DMS114 treated with DMSO at 0.1 percent for 48 hours (cell line): ENCODE results near the gene SF3A1.

ENCODE experiments used
- DNase-seq: peaks from one replicate; lab custom pipeline; 2025; ENCODE audit not compliant: unreplicated experiment; lab: John Stamatoyannopoulos, UW

The SF3A1 gene

DNA sequence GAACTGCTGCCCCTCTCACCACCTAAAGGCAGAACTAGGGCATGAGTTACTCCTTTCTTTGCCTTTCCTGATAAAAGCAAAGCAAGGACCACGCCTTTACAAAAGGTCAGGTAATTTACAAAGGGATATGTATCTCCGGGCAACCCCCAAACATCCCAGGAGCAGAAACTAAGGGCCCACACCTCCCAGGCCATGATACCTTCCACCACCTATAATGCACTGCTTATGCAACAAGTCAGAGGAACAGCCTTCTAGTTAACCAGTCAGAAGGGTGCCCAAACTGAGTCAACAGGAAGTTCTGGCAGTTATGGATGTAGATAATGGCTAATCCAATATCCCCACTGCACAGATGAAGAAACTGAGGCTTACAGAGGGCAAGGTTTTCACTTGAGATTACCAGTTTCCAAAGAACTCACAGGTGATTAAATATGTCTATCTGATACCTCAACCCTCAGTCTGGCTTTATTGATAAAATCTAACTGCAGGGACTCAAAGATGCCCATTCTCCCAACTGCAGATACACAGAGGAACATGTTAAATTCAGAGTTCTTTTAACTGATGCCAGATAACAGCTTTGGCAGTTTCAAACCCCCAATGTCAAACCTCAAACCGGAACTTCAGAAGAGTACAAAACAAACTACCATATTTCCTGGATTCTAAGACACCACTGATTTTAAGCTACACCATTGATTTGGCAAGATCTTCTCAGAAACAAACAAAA is 50.6 kb downstream of the SF3A1 start:
- no peak for DNase-seq

- DNase-seq = no peak
Measured at GRCh38 chr22:30305519-30305905, 51.2 kb downstream of the SF3A1 start.

DNA sequence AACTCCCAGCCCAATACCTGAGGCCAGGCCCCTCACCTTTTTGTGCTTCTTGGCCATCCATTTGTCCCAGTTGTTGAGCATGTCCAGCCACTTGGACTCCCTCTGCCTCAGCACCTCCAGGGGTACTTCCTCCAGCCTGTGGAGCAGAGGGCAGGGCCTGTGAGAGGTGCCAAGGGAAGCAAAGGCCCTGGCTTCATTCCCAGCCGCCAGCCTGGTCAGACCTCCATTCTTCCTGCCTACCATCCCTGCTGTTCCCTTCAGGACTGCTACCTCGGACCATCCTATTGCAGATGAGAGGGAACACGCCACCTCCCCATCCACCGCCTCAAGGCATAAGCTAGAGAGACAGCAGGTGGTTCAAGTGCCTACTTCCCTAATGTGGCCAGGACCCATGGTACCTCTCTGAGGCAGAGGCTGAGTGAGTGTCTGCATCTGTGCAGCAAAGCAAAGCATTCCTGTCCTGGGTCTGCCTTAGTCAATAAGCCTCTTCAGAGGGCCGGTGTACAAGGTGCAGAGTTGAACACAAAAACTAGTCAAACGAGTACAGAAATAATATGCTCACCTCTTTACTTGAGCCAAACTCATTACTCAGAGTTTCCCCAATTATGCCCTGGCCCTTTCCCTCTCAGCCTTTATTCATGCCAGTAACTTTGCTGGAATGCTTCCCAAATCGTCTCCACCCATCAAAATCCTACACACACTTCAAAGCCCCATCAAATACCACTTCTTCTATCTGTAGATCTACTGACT is 52.0 kb downstream of the SF3A1 start:
- DNase-seq = no peak

- DNase-seq = no peak
Measured at GRCh38 chr22:30302810-30303138, 53.9 kb downstream of the SF3A1 start.

- DNase-seq = no peak
Measured at GRCh38 chr22:30301995-30302809, 54.5 kb downstream of the SF3A1 start.

GRCh38 chr22:30299322-30299721 is 57.4 kb downstream of the SF3A1 start:
- no peak for DNase-seq

DNA sequence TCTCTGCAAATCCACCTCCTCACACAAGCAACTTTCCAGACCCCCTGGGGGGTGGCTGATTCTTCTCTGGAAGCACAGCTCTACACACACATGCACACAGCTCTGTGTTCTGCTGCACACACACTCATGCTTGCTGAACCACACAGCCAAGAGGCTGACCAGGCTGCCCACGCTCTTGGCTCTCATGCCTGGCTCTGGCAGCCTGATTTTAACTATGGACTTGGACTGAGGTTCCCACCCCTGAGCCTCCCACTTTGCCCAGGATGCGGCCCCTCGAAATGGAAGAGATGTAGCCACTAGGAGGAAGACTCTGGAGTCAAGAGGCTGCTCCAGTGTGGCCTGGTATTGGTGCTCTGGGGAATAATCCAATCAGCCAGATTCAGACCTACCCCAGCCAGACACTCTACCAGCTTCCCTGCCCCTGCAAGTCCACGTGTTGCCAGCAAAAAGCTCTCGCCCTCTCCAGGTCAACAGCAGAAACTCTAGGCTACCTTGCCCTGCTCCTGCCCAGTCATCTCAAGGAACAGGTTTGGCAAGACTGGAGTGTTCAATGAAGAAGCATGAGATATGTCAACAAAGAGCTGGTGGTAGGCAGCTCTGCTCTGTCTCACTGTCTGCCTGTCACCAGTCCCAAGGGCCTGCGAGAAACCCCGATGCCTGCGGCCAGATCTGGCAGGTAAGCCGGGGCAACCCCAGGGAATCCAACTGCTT is 58.5 kb downstream of the SF3A1 start:
- no peak for DNase-seq

DNA sequence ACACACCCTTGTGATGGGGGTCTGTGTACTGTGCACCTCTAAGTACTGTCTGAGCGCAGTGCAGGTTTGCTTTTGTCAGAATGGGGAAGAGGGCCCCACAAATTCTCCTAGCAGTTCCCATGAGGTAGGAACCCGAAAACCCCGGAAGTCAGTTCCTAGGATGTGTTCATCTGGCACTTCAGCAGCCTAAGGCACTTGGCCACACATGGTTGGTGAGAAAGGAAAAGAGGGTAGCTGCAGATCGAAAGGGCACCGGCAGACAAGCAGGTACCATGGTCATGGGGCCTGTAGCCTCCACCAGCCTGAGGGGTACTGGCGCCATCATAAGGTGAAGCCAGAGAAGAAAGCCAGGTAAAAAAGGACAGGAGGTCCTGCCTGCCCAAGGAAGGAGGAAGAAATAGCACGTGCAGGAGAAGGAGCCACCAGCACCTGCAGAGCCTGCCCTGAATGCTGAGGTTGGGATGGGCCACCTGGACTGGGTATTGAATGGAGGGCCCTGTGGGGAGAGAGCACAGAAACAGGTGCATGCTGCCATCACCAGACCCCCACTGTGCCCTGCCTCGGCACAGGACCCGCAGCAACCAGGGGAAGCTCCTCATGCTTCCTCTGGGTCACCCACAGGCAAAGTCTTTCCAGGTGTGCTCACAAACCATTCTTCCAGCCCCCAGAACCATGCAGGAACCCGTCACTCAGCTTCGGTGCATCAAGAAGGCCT is 59.3 kb downstream of the SF3A1 start:
- no peak for DNase-seq

DNA sequence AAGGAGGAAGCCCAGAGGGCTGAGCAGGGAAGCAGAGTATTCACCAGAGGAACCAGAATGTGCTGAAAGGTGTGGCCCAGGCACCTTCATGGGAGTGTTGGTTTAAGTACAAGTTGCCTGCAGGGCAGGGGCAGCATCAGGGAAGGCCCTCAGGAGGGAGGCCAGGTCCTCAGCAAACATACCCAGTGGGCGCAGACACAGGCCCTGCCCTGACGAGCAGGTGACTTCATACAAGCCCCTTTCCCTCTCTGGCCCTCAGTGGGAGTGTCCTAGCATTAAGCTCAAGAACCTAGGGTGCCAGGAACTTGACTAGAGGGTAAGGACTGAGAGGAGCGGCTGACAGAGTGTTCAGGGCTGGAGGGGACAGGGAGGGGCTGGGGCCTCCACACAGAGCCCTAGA is 59.9 kb downstream of the SF3A1 start:
- DNase-seq = no peak

DNA sequence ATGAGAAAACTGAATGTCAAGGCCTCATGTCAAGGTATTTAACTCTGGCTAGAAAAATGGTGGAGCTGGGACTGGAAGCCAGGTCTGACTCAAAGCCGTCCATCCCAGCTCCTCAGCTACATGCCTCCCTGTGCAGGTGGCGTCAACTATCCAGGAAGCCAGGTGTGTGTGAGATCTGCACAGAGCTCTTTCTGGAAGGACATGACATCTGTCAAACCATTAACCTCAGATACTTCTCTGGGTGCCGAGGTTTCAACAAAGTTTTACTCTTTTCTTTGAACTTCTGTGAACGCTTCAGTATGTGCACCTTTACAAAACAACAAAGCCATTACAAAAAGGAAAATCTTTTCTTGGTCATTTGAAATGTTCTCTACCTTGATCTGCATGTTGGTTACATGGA is 60.4 kb downstream of the SF3A1 start:
- no peak for DNase-seq

DNA sequence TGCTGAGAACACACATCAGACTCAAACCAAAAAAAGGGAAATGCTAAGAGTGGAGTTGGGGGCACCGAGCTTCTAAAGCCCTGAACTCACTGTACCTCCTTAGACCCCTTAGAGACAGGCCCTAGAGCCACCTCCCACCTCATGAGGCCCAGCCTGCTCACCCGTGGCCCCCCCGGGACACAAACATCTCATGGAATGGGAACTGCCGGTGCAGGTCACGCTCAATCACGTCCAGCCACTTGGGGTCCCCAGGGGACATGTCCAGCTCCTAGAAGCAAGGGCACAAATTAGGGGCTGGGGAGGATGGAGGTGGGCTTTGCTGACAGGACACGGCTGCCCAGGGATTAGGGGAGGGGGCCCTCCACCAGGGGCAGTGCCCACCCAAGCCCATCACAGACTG is 61.1 kb downstream of the SF3A1 start:
- no peak for DNase-seq

DNA sequence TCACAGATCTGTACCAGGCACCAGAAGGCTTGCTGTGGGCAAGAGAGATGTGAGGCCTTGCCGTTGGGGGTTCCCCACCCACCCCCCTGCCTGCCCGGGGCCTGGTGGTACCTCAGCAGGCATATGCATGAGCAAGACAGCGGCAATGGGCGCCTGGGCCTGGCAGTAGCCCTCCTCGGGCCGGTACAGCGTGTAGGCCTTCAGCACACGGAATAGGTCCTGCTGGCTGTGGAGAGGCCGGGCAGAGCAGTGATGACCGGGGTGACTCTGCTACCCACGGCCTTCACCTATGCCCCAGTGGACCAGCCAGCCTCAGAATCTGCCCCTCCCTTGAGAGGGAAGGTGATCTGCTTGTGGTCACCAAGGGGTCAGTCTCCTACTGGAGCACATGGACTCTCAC is 61.9 kb downstream of the SF3A1 start:
- DNase-seq = no peak

GRCh38 chr22:30294066-30294465 is 62.6 kb downstream of the SF3A1 start:
- no peak for DNase-seq

DNA sequence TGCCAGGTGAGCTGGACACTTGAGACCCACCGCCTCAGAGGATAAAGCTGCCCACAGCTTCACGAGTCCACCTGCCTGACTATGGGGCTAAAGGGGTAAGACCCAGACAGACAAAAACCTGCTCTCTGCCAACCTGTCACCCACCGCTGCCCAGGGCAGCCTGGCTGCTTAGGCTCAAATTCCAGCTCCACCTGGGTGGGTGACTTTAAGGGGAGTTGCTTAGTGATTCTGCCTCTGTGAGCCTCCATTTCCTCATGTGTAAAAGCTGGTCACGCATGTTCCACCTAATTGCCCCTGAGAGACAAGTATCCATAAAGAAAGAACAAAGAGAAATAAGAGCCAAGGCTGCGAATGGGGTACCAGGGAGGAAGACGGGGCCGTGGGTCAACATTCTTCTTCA is 63.7 kb downstream of the SF3A1 start:
- DNase-seq = no peak

DNA sequence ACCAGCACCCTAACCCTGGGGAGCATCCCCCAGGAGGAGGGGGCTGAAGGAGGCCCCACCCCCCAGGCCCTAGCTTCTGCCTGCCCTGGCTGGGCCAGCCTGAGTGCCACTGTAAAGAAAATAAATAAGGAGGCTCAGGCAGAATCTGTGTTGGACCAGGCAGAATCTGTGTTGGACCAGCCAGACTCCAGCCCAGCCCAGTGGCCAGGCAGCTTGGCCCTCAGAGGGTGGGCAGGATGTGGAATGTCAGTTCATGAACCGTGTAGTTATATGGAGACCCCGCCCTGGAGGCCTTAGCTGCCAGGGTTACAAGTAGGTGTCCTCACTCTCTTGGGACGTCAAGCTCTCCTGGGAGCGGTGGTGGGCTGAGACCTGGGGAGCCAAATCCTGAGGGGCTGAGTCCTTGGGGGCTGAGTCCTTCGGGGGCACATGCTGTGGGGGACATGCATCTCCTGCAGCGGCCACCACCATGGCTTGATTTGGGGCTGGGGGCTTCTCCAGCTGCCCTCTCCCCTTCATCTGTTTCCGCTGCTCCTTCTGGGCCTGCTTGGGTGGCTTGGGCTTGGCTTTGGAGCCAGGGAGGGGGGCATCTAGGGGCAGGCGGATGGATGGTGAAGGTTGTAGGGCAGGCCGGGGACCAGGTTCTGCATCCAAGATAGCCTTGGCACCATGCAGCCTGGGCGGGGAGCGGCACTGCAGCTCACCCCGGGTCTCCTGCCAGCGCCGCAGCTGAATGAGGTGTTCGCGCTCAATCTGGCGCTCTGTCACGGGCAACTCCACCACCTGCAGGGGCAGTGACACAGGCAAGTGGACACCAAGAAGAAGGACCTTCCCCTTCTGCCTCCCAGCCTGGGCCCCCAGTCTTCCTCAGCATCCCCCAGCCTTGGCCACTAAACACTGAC is 64.4 kb downstream of the SF3A1 start:
- no peak for DNase-seq

- DNase-seq = no peak
Measured at GRCh38 chr22:30291058-30291892, 65.4 kb downstream of the SF3A1 start.

- no peak for DNase-seq
Measured at GRCh38 chr22:30290342-30291057, 66.2 kb downstream of the SF3A1 start.

- no peak for DNase-seq
Measured at GRCh38 chr22:30289980-30290313, 66.7 kb downstream of the SF3A1 start.
